ENCODE measurements around the gene DTX1.

The DTX1 gene

DNA sequence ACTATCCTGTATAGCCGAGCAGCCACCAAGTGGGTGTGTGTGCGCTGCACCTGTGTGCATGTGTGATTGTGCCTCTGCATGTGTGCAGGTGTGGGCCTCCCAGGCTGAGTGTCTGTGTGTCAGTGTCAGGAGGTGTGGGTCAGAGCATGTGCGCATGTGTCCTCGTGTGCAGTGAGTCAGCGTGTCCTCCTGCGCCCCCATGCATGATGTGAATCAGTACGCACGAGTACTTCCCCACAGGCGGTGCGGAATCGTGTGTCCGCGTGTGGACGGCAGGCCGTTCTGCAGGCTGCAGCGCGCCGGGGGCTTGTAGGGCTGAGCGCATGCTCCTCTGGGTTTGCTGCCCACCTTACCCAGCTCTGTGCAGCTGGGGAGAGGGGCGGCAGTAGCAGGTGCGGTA, 34.2 kb downstream of the DTX1 start:
- no peak for DNase-seq
- H3K27ac ChIP-seq, result no peak overlapping the region
- TF ChIP-seq, protein P1, sequence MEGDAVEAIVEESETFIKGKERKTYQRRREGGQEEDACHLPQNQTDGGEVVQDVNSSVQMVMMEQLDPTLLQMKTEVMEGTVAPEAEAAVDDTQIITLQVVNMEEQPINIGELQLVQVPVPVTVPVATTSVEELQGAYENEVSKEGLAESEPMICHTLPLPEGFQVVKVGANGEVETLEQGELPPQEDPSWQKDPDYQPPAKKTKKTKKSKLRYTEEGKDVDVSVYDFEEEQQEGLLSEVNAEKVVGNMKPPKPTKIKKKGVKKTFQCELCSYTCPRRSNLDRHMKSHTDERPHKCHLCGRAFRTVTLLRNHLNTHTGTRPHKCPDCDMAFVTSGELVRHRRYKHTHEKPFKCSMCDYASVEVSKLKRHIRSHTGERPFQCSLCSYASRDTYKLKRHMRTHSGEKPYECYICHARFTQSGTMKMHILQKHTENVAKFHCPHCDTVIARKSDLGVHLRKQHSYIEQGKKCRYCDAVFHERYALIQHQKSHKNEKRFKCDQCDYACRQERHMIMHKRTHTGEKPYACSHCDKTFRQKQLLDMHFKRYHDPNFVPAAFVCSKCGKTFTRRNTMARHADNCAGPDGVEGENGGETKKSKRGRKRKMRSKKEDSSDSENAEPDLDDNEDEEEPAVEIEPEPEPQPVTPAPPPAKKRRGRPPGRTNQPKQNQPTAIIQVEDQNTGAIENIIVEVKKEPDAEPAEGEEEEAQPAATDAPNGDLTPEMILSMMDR (IDR thresholded peaks at IDR 0.05; ENCODE audit: low read depth, low read length), result no peak
- H3K27me3 ChIP-seq (ENCODE audit: insufficient read depth, low read depth, severe bottlenecking), result no peaks in the 10 kb centered on the region
- no peaks in the 10 kb centered on the region for H3K9me3 ChIP-seq (ENCODE audit: severe bottlenecking)
- peaks cover 4% of the 10 kb centered on the region; the same call in 1 of the 2 replicates for H3K36me3 ChIP-seq
- H3K4me3 ChIP-seq (ENCODE audit: low read depth, low read length), result no peak overlapping the region

DNA sequence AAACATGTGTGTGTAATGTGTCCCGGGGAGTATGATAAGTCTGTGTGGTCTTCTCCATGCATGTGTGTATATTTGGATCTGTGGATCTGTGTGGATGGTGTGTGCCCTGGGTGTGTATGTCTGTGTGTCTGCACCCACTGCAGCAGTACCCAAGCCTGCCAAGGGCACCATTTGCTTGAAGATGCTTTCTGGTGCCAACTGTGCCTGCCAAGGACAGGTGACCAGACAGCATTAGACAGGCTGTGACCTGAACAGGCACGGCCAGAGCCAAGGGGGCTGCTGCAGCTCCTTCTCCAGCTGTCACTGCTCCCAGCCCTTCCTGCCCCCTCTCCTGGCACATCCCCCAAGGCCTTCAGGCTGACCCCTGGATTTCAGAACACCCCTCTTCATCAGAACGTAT, 35.0 kb downstream of the DTX1 start:
- no peaks in the 10 kb centered on the region for H3K27me3 ChIP-seq (ENCODE audit: insufficient read depth, low read depth, severe bottlenecking)
- peaks cover 4% of the 10 kb centered on the region for H3K36me3 ChIP-seq
- no peak overlapping the region for H3K4me3 ChIP-seq (ENCODE audit: low read depth, low read length)
- no peaks in the 10 kb centered on the region for H3K9me3 ChIP-seq (ENCODE audit: severe bottlenecking)
- no peak for DNase-seq
- TF ChIP-seq, protein P1 (IDR thresholded peaks at IDR 0.05; ENCODE audit: low read depth, low read length), result no peak
- no peak overlapping the region for H3K27ac ChIP-seq

DNA sequence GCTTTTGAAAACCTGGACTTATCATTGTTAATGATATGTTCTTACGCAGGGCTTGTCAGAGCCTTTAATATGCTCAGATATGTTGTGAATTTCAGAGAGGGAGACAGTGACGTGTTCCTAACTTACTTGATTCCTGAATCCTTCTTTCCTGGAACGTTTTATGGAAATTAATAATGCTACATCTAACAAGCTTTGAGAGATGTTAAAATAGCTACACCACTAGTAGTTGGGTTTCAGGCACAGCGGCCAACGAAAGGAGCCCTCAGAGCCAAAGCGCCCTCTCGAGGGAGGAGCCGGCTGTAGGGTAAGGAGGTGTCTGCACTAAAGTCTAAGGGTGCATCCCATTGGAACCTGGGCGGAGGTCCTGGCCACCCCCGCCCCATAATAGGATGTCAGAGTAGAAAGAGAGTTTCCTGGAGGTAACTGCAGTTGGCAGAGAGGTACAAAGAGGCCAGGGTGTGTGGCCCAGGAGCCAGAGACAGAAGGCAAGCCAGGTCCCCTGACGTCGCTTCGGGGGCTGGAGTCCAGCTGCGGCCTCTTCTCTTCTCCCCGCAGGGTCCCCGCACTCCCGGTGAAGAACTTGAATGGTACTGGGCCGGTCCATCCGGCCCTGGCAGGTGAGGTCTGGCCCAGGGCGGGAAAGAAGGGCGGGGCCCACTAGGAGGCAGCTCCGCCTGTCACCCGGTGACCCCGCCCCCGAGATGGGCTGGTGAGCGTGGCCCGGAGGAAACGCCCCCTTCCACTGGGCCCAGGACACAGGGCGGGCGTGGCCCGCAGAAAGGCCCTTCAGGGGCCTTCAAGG, 36.3 kb downstream of the DTX1 start:
- DNase-seq, result no peak

DNA sequence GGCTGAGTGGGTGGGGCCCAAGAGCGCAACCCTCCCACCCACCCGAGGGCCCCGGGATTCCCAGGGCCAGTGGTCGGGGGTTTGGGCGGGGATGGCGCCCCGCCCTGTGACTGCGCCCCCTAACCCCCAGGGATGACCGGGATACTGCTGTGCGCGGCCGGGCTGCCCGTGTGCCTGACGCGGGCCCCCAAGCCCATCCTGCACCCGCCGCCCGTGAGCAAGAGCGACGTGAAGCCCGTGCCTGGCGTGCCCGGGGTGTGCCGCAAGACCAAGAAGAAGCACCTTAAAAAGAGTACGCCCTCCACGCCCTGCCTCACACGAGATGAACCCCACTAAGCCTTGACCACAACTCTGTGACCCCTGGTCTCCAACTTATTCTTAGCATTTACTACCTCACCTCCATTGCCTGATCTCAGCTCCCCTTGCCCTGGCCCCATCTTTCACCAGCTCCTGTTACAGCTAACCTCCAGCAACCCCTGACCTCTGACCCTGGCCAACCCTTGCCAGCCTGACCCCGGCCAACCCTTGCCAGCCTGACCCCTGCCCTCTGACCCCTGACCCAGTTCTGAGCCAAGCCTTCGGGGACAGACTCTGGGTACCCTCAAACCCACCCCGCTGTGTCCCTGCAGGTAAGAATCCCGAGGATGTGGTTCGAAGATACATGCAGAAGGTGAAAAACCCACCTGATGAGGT, 37.0 kb downstream of the DTX1 start:
- peaks cover 7% of the 10 kb centered on the region for H3K36me3 ChIP-seq
- H3K27me3 ChIP-seq (ENCODE audit: insufficient read depth, low read depth, severe bottlenecking), result no peaks in the 10 kb centered on the region
- no peak overlapping the region for H3K4me3 ChIP-seq (ENCODE audit: low read depth, low read length)
- H3K27ac ChIP-seq, result no peak overlapping the region
- no peaks in the 10 kb centered on the region for H3K9me3 ChIP-seq (ENCODE audit: severe bottlenecking)
- TF ChIP-seq, protein P1 (IDR thresholded peaks at IDR 0.05; ENCODE audit: low read depth, low read length), result no peak
- no peak for DNase-seq

More for the DNA sequence above, 36.3 kb downstream of the DTX1 start:
- Histone ChIP-seq H3K36me3 (peaks cover 7% of the 10 kb centered on the region), H3K9me3 (ENCODE audit: severe bottlenecking) (no peaks in the 10 kb centered on the region), H3K27me3 (ENCODE audit: insufficient read depth, low read depth, severe bottlenecking) (no peaks in the 10 kb centered on the region), H3K27ac (no peak overlapping the region), H3K4me3 (ENCODE audit: low read depth, low read length) (no peak overlapping the region)
- TF ChIP-seq, protein P1 (IDR thresholded peaks at IDR 0.05; ENCODE audit: low read depth, low read length), result no peak

DNA sequence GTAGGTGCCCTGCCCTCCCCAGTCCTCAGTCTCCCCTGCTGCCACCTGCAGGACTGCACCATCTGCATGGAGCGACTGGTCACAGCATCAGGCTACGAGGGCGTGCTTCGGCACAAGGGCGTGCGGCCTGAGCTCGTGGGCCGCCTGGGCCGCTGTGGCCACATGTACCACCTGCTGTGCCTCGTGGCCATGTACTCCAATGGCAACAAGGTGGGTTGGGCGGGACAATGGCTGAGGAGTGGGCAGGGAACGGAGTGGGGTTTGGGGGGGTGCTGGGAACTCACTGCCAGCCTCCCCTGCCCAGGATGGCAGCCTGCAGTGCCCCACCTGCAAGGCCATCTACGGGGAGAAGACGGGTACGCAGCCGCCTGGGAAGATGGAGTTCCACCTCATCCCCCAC, 38.2 kb downstream of the DTX1 start:
- no peak for DNase-seq
- Histone ChIP-seq H3K27me3 (ENCODE audit: insufficient read depth, low read depth, severe bottlenecking) (no peaks in the 10 kb centered on the region), H3K9me3 (ENCODE audit: severe bottlenecking) (no peaks in the 10 kb centered on the region), H3K4me3 (ENCODE audit: low read depth, low read length) (no peak overlapping the region), H3K36me3 (peaks cover 7% of the 10 kb centered on the region), H3K27ac (no peak overlapping the region)
- TF ChIP-seq, protein P1 (IDR thresholded peaks at IDR 0.05; ENCODE audit: low read depth, low read length), result no peak

Measured in WERI-Rb-1 (cell line).